Hematopoietic multipotent progenitor cell treated with erythropoietin and hydrocortisone succinate and interleukin-3 and kit ligand, for 8 days (in vitro differentiated cells): ENCODE data around the gene TMPRSS11A.
A peak's percentile ranks its signal among the peaks of the same experiment; 100 is the strongest.

Source experiments
- DNase-seq: peaks from one replicate; pipeline ENCODE4 v3.0.0-alpha.2; 2015

Gene TMPRSS11A

GRCh38 chr4:67911638-67912037, 51.7 kb downstream of the TMPRSS11A start:
- no peak for DNase-seq

GRCh38 chr4:67911141-67911540, 52.2 kb downstream of the TMPRSS11A start:
- no peak for DNase-seq

- DNase-seq = no peak
Measured at GRCh38 chr4:67910585-67910905, 52.7 kb downstream of the TMPRSS11A start.

GRCh38 chr4:67909905-67910584, 53.2 kb downstream of the TMPRSS11A start:
- peak; percentile 44 for DNase-seq

GRCh38 chr4:67907650-67908049, 55.6 kb downstream of the TMPRSS11A start:
- DNase-seq = no peak

- no peak for DNase-seq
Measured at GRCh38 chr4:67899096-67899495, 64.2 kb downstream of the TMPRSS11A start.

GRCh38 chr4:67897686-67898085, 65.6 kb downstream of the TMPRSS11A start:
- DNase-seq = no peak

- DNase-seq = no peak
Measured at GRCh38 chr4:67896421-67897065, 66.8 kb downstream of the TMPRSS11A start.

- no peak for DNase-seq
Measured at GRCh38 chr4:67894659-67895058, 68.6 kb downstream of the TMPRSS11A start.

GRCh38 chr4:67892905-67893304, 70.4 kb downstream of the TMPRSS11A start:
- DNase-seq = no peak

GRCh38 chr4:67892253-67892652, 71.0 kb downstream of the TMPRSS11A start:
- DNase-seq = no peak

GRCh38 chr4:67891645-67892044, 71.6 kb downstream of the TMPRSS11A start:
- DNase-seq = no peak

GRCh38 chr4:67886281-67886680, 77.0 kb downstream of the TMPRSS11A start:
- no peak for DNase-seq

- DNase-seq = no peak
Measured at GRCh38 chr4:67885762-67886161, 77.5 kb downstream of the TMPRSS11A start.

GRCh38 chr4:67884701-67885100, 78.6 kb downstream of the TMPRSS11A start:
- no peak for DNase-seq

- no peak for DNase-seq
Measured at GRCh38 chr4:67883902-67884301, 79.4 kb downstream of the TMPRSS11A start, which contains the start of gene TMPRSS11D. Gene TMPRSS11D, minus strand, starts transcription at chr4:67884002. Its CDS starts 69 bp downstream, at chr4:67883933.

- no peak for DNase-seq
Measured at GRCh38 chr4:67883458-67883857, 79.8 kb downstream of the TMPRSS11A start.

GRCh38 chr4:67880866-67881610, 82.3 kb downstream of the TMPRSS11A start:
- DNase-seq = no peak

- no peak for DNase-seq
Measured at GRCh38 chr4:67879486-67879885, 83.8 kb downstream of the TMPRSS11A start.

- DNase-seq = no peak
Measured at GRCh38 chr4:67877086-67877485, 86.2 kb downstream of the TMPRSS11A start.

- DNase-seq = no peak
Measured at GRCh38 chr4:67874986-67875385, 88.3 kb downstream of the TMPRSS11A start.

GRCh38 chr4:67873116-67873515, 90.2 kb downstream of the TMPRSS11A start:
- no peak for DNase-seq

- DNase-seq = peak; percentile 57
Measured at GRCh38 chr4:67871867-67872266, 91.4 kb downstream of the TMPRSS11A start.

- no peak for DNase-seq
Measured at GRCh38 chr4:67869580-67870190, 93.6 kb downstream of the TMPRSS11A start.
